ENCODE results near the gene CDC34. TPM values are rescaled to one million over a fixed set of nuclear protein-coding genes. Genes with fewer than 3 reads are reported as not detected.

Gene CDC34
- total RNA-seq, 1 donor from 2014 or later, result 30.7 TPM

DNA sequence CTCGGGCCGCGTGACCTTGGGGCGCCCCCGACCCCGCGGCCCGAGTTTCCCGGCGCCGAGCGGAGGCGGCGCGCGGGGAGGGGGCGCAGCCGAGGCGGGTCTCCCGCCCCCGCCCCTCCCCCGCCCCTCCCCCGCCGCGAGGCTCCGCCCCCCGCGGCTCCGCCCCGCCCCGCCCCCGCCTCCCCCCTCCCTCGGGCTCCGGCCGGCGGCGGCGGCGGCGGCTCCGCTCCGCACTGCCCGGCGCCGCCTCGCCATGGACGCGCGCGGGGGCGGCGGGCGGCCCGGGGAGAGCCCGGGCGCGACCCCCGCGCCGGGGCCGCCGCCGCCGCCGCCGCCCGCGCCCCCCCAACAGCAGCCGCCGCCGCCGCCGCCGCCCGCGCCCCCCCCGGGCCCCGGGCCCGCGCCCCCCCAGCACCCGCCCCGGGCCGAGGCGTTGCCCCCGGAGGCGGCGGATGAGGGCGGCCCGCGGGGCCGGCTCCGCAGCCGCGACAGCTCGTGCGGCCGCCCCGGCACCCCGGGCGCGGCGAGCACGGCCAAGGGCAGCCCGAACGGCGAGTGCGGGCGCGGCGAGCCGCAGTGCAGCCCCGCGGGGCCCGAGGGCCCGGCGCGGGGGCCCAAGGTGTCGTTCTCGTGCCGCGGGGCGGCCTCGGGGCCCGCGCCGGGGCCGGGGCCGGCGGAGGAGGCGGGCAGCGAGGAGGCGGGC, 58.3 kb downstream of the CDC34 start, which contains the start of gene HCN2:
Gene HCN2, plus strand, starts transcription at position 189 of the 703 bp plus-strand sequence. Its CDS starts 65 bp downstream, at position 254.
- ATAC-seq, result no peak

DNA sequence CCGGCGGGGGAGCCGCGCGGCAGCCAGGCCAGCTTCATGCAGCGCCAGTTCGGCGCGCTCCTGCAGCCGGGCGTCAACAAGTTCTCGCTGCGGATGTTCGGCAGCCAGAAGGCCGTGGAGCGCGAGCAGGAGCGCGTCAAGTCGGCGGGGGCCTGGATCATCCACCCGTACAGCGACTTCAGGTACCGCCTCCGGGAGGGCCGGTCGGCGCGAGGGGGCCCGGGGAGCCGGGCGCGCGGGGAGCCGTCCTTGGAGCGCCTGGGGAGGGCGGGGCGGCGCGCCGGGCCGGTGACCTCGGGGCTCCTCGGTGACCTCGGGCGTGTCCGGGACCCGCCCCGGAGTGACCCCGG, 58.8 kb downstream of the CDC34 start:
- no peak for ATAC-seq

DNA sequence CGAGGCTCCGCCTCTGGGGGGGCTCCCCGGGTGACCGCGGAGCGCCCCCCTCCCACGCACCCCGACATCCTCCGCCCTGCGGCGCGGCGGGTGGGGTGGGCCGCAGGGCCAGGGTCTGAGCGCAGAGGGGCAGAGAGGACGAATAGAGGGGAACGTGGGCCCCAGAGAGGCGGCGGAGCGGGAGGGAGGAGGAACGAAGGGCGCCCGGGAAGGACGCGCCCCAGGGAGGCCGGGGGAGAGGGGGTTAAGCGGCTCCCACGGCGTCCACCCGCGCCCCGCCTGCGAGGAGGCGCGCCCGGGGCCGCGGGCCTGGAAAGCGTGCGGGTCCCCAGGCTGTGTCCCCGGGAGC, 59.2 kb downstream of the CDC34 start:
- no peak for ATAC-seq

DNA sequence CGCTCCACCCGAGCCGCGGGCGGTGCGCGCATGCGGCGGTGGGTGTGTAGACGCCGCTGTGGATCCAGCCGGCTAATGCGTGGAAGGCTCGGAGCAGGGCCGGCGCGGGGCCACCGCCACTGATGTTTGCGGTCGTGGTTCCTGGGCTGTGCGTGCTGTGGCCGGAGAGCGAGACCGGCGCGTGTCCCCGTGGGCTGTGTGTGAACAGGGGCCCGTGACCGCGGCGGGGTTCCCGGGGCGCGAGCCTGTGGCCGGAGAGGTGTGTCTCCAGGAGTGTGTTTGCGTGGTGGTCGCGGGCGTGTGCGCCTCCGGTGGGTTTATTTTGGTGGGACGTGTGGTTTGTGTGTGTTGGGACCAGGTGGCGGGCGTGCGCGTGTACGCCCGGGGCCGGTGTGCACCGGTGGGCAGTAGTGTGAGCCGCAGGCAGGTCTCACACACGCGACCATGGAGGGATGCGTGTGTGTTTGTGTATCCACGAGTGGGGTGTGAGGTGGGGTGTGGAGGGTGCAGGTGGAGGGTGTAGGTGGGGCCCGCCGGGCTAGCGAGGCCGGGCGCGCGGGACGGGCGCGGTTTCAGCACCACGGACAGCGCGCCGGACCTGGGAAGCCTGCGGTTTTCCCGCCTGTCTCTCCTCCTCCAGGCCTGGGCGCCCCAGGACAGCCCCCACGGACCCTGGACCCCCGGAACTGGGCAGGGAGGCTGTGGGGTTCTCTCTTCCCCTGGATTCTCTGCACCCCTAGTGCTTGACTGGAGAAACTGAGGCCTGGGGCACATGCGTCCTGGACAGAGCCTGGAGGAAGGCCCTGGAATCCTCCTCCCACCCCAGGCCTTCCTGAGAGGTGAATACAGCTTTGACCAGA, 59.8 kb downstream of the CDC34 start:
- peak; percentile 16 for ATAC-seq

Other genes with a start within 250 kb of the CDC34 start
- 12.3 TPM for gene PLPP2, start 240.4 kb upstream of the CDC34 start, total RNA-seq
- gene MIER2, start 187.0 kb upstream of the CDC34 start, total RNA-seq, result 14.8 TPM
- 0.16 TPM for gene C2CD4C, start 122.6 kb upstream of the CDC34 start, total RNA-seq
- gene SHC2, start 70.7 kb upstream of the CDC34 start, total RNA-seq, result 1.7 TPM
- 0.36 TPM for gene MADCAM1, start 35.3 kb upstream of the CDC34 start, total RNA-seq
- gene TPGS1, start 24.3 kb upstream of the CDC34 start, total RNA-seq, result 14.2 TPM
- gene GZMM, start 12.3 kb downstream of the CDC34 start, total RNA-seq, result not detected
- gene BSG, start 40.8 kb downstream of the CDC34 start, total RNA-seq, result 320 TPM
- 0.48 TPM for gene HCN2, start 58.1 kb downstream of the CDC34 start, total RNA-seq
- gene POLRMT, start 101.8 kb downstream of the CDC34 start, total RNA-seq, result 24.5 TPM
- gene FGF22, start 108.1 kb downstream of the CDC34 start, total RNA-seq, result 0.12 TPM
- 53.0 TPM for gene RNF126, start 131.5 kb downstream of the CDC34 start, total RNA-seq
- gene FSTL3, start 144.6 kb downstream of the CDC34 start, total RNA-seq, result 3.3 TPM
- not detected for gene PRSS57, start 163.7 kb downstream of the CDC34 start, total RNA-seq
- gene PALM, start 177.2 kb downstream of the CDC34 start, total RNA-seq, result 2.0 TPM
- gene MISP, start 219.4 kb downstream of the CDC34 start, total RNA-seq, result 0.40 TPM

All from esophagus mucosa (tissue), 1 donor.